Activated CD8-positive, alpha-beta T cell treated with anti-CD3 and anti-CD28 coated beads for 36 hours (primary cell): ENCODE results near the gene PAK3. TPM values are rescaled to one million over a fixed set of nuclear protein-coding genes. Genes with fewer than 3 reads are reported as not detected.

Experiments
- ATAC-seq: fragments of 200-7000 bp; cut with Tn5 transposase; one replicate; pipeline ENCODE4 v1.10.0; 2021; ENCODE audit warnings: mild to moderate bottlenecking, moderate library complexity
- CTCF ChIA-PET: fragments of 350-600 bp; sonication (Branson Sonifier 250); formaldehyde crosslinking; loops from one replicate; lab custom pipeline; 2021; ENCODE audit warnings: antibody characterized with exemption; lab: Charles Lee
- POLR2A ChIA-PET: fragments of 350-600 bp; sonication (Branson Sonifier 250); formaldehyde crosslinking; loops from one replicate; lab custom pipeline; 2021; ENCODE audit warnings: antibody characterized with exemption; lab: Charles Lee
- DNase-seq: peaks from one replicate; pipeline ENCODE4 v3.0.0-alpha.2; 2020
- H3K27ac Mint-ChIP-seq: one replicate; pipeline ENCODE4 v1.8.0; 2021; ENCODE audit warnings: mild to moderate bottlenecking, mixed read lengths
- H3K27me3 Mint-ChIP-seq: one replicate; pipeline ENCODE4 v1.8.0; 2021; ENCODE audit warnings: mixed read lengths
- H3K36me3 Mint-ChIP-seq: one replicate; pipeline ENCODE4 v1.8.0; 2021; ENCODE audit warnings: low read depth, mixed read lengths
- H3K4me1 Mint-ChIP-seq: one replicate; pipeline ENCODE4 v1.8.0; 2021; ENCODE audit warnings: low read depth, mixed read lengths
- H3K4me3 Mint-ChIP-seq: one replicate; pipeline ENCODE4 v1.8.0; 2021; ENCODE audit warnings: mild to moderate bottlenecking, moderate library complexity, mixed read lengths
- H3K9me3 Mint-ChIP-seq: one replicate; pipeline ENCODE4 v1.8.0; 2021; ENCODE audit warnings: mixed read lengths
- CTCF ChIP-seq: fragments of 200-600 bp; IDR thresholded peaks from one replicate; pipeline ENCODE4 v1.8.0; 2022; ENCODE audit warnings: antibody characterized with exemption, mild to moderate bottlenecking
- intact Hi-C: fragments of 100-400 bp; cut with micrococcal nuclease; formaldehyde crosslinking; loops from one replicate; pipeline ENCODE4 v1.10.0; 2022
- total RNA-seq, 2 experiments: library from RNA; stranded (reverse); gene quantifications; one replicate each; pipeline ENCODE4 v1.2.3, GENCODE V29; 2021

The PAK3 gene
- total RNA-seq, 2 experiments from 2014 or later = 0.07 to 0.18 TPM

- ChIA-PET CTCF (no interaction called here), POLR2A (no interaction called here)
- Mint-ChIP-seq H3K4me3 (no peak overlapping the region), H3K27ac (no peak overlapping the region), H3K27me3 (no peaks in the 10 kb centered on the region), H3K36me3 (no peaks in the 10 kb centered on the region), H3K4me1 (no peaks in the 10 kb centered on the region), H3K9me3 (no peaks in the 10 kb centered on the region)
- intact Hi-C loops = no loop called here
- DNase-seq = no peak
- no peak for ATAC-seq
- TF ChIP-seq CTCF = no peak
Measured at GRCh38 chrX:111181951-111182350, 86.0 kb downstream of the PAK3 start.

DNA sequence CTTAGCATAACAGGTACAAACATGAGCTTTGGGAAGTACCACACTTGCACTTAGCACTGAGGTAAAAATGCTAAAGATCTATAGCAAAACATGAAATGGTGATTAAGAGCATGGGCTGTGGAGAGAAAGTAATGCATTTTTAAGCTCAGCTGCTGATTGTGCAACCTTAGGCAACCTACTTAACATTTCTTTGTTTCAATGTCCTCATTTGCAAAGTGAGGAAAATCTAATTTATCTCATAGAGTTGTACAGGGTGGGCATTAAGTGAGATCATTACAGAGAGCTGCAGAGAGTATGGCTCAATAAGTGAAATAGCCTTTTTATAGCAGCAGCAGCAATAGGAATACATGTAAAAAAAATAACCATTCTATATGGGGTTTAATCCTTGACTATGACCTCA is 87.0 kb downstream of the PAK3 start:
- H3K4me3 Mint-ChIP-seq = no peak overlapping the region
- H3K36me3 Mint-ChIP-seq = no peaks in the 10 kb centered on the region
- H3K27ac Mint-ChIP-seq = no peak overlapping the region
- H3K9me3 Mint-ChIP-seq = no peaks in the 10 kb centered on the region
- ChIA-PET CTCF (no interaction called here), POLR2A (no interaction called here)
- H3K4me1 Mint-ChIP-seq = no peaks in the 10 kb centered on the region
- no peak for TF ChIP-seq CTCF
- ATAC-seq (no peak), DNase-seq (no peak)
- H3K27me3 Mint-ChIP-seq = no peaks in the 10 kb centered on the region
- intact Hi-C loops = no loop called here

DNA sequence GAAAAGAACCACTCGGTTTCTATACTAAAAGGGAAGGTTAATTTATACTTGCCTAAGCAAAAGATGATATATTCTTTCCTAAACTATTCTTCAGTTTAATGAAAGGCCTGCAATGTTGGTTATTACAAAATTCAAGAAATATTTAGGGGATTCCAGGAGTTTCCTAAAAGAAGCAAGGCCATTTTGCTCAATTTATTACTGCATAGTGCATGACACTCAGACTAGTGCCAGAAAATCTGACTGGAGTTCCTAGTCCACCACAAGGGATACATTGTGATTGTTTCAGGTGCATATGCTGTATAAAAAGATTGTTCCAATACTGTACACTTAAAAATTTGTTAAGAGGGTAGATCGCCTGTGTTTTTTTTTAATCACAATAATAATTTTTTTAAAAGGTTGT is 95.6 kb downstream of the PAK3 start:
- DNase-seq = no peak
- Mint-ChIP-seq H3K9me3 (no peaks in the 10 kb centered on the region), H3K36me3 (no peaks in the 10 kb centered on the region), H3K27me3 (no peaks in the 10 kb centered on the region), H3K4me1 (no peaks in the 10 kb centered on the region), H3K27ac (no peak overlapping the region), H3K4me3 (no peak overlapping the region)
- ChIA-PET POLR2A (no interaction called here), CTCF (no interaction called here)
- no peak for ATAC-seq
- intact Hi-C loops = no loop called here
- no peak for TF ChIP-seq CTCF

DNA sequence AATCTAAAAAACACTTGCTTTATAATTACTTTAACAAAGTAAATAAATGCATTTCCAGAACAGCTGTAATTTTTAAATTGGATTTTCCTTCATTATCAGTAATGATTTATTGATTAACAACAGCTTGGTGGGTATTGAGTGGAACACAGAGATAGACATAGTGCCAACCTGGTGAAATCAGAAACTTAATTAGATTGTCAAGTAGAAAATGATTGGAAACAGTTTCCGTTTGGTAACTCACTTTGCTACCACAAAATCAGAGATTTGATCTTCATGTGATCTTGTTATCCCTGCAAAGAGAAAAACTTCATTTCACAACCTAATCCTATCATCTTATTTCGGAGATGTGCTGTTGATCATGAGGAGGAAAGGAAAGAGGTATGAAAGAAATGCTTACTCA is 103.5 kb downstream of the PAK3 start:
- CTCF ChIA-PET = no interaction called here
- Mint-ChIP-seq H3K4me1 (no peaks in the 10 kb centered on the region), H3K27ac (no peak overlapping the region), H3K4me3 (no peak overlapping the region), H3K27me3 (no peaks in the 10 kb centered on the region), H3K36me3 (no peaks in the 10 kb centered on the region), H3K9me3 (no peaks in the 10 kb centered on the region)
- DNase-seq = no peak
- no peak for TF ChIP-seq CTCF
- ATAC-seq = no peak
- POLR2A ChIA-PET = no interaction called here
- intact Hi-C loops = no loop called here

- CTCF ChIA-PET = no interaction called here
- Mint-ChIP-seq H3K27ac (no peak overlapping the region), H3K4me1 (no peaks in the 10 kb centered on the region), H3K36me3 (no peaks in the 10 kb centered on the region), H3K27me3 (no peaks in the 10 kb centered on the region), H3K9me3 (no peaks in the 10 kb centered on the region), H3K4me3 (no peak overlapping the region)
- intact Hi-C loops = no loop called here
- DNase-seq = no peak
- ATAC-seq = no peak
- POLR2A ChIA-PET = no interaction called here
- TF ChIP-seq CTCF = no peak
Measured at GRCh38 chrX:111200327-111200726, 104.3 kb downstream of the PAK3 start.
